ENCODE measurements around the gene OSBPL8.

Gene OSBPL8

DNA sequence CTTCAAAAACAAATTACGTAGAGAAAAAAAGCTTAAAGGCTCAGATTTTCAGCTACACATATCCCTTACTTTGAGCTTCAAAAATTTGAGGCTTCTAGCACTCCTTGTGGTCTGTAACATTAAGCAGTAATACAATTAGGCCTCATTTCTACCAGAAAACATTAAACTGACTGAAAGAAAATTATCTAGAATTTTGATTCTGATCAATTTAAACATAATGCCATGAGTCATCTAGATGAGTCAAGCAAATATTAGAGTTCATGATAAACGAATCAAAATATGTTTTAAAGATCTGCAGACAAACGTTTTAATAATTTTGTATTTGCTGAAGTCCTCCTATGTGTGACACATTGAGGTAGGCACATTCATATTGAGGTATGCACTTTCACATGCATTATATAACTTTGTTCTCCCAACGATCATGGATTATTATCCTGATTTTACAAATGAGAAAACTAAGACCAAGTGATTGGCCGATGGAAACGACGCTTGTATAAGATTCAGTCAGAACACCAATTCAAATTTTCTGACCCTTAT is 4.3 kb downstream of the OSBPL8 start:
- no peak for DNase-seq

GRCh38 chr12:76554405-76555230 is 5.0 kb downstream of the OSBPL8 start:
- no peak for DNase-seq

DNA sequence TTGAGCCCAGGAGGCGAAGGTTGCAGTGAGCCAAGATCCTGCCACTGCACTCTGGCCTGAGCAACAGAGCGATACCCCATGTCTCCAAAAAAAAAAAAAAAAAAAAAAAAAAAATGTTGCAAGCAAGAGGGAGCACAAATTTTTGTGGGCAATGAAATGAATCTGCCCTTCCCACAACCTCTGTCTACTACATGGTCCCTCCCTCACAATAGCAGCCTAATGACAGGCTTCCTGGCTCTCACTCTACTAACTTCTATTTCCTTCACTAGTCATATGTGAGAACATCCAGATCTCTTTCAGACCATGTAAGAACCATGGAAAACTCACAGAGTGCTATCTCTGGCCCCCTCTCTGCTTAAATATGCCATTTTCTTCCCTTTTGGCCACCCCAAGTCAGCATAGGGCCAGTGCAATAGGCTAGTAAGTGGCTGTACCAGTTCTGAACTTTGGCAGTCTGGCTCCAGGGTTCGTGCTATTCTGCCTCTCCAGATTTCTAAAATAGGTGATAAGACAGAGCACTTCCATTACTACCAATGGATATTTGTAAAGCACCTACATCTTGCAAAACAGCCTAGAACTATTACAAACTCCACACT is 7.1 kb downstream of the OSBPL8 start:
- DNase-seq: no peak

- DNase-seq: no peak
Measured at GRCh38 chr12:76551482-76551888, 8.1 kb downstream of the OSBPL8 start.

DNA sequence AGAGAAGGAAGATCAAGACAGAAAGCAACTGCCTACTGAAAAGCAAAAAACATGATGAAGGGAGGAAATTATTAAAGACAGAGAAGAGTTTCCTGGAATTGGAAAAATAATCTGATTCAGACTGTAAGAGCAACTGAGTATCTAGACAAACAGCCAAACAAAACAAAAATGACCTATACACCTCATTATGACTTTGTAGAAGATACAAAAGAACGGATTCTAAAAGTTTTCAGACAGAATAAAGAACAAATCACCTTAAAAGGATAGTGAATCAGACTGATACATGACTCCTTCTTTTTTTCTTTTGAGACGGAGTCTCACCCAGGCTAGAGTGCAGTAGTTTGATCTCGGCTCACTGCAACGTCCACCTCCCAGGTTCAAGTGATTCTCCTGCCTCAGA is 10.4 kb downstream of the OSBPL8 start:
- DNase-seq: no peak

DNA sequence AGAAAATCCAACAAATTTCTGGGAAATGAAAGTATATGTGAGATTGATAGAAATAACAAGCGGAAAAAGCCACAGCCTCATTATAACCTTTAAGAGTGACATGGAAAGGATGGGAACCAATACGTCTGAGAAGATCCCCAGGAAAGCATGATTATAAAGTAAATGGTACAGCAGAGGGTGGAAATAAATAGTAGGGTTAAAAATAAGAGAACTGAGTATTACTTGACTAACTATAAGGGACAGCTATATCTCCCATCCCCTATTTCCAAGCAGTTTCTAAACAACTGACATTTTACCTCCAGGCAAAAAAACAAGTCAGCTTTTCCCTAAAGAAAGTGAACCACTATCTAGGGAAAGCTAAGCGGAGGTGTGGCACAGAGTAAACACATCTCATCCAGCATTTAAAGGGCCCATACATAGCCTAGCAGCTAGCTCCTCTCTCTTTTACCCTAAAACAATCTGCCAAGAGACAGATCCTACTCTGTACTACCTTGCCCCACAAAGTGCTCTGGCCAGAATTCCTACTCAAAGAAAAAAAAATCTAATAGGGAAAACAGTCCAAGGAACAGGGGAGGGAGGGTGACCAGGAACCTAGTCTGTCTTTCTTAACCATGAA is 11.2 kb downstream of the OSBPL8 start:
- no peak for DNase-seq

DNA sequence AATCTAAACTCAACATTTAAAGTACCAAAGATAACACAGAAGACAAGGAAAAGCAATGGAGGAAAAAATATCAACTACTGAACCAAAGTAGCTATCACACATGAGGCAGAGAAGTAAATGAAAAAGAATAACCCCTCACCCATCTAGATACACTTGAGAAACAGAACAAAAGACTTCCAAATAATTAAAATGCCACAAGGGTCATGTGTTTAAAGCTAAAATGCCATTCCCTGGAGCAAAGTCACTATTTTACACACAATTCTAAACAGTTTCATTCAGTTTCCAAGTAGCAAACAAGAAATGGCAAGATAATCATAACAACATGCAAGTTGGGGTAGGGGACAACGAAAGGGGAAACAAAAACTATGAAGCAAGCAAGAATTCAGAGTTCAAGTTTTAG is 12.0 kb downstream of the OSBPL8 start:
- no peak for DNase-seq

DNA sequence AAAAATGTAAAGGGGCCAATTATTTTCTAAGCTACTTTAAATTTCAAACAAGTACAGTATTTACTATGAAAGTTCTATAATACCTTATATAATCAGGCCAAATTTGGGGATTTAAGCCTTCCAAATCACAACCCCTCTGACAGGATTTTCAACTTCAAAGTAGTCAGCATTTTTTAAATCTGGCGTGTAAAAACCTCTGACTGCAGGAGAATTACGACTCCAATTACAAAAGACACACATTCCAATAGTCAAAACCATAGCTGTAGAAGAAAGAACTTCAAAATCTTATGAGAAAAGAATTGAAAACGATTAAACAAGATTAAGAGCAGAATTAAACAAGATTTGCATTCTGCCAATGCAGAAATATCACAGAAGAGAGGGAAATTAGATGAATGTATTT is 12.7 kb downstream of the OSBPL8 start:
- DNase-seq: no peak

DNA sequence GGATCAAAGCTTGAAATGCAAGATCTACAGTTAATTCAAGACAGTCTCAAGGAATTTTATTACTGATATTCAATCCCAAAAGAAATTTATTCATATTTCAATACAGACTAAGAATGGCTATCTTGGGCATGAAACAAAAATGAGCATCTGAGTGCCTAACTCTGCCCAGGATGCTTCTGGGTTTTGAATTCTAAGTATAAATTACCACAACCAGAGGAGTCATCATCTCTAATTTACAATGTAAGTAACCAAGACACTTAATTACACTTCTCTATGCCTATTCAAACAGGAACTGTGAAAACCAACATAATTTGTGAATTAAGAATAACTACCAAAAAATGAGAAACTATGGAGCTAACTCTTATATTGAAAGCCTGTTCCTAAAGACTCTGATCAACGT is 14.1 kb downstream of the OSBPL8 start:
- no peak for DNase-seq

- no peak for DNase-seq
Measured at GRCh38 chr12:76544601-76545261, 14.8 kb downstream of the OSBPL8 start.

- DNase-seq: no peak
Measured at GRCh38 chr12:76543813-76544347, 15.7 kb downstream of the OSBPL8 start.

- no peak for DNase-seq
Measured at GRCh38 chr12:76542908-76543307, 16.7 kb downstream of the OSBPL8 start.

DNA sequence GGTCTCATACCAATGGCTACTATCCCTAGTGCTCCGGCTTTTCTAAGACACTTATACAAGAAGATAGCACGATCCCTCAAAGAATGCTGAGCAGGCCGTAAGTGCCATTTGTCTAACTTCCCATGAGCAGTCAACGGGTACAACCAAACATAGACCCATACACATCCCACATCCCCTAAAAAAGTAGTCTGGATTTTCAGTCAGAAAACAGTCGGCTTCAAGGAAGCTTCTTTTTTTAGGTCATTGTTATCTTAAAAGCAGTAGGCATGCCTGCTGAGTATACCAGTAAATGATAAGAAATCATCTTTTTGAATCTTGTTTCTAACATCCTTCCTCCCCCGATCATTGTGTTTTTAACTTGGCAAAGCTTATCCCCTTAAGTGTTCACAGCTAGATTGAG is 19.8 kb downstream of the OSBPL8 start:
- DNase-seq: no peak

- no peak for DNase-seq
Measured at GRCh38 chr12:76537923-76538322, 21.6 kb downstream of the OSBPL8 start.

DNA sequence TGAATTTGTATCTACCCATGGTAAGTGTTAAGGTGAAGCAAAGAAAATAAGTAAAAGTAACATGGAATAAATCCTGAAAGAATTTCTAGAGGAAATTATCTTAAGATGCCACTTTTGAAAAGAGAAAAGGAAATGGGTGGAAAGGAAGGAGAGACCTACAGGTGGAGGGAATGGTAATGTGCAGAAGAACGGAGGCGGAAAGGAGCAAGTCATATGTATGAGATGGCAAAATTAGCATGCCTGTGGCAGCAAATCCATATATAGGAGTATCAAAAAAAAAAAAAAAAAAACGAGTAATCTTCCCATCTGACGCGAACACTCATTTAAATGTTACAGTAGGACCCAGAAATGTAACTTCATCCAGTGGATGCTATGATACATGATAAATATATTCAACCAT is 23.0 kb downstream of the OSBPL8 start:
- no peak for DNase-seq

- no peak for DNase-seq
Measured at GRCh38 chr12:76535170-76535569, 24.4 kb downstream of the OSBPL8 start.

DNA sequence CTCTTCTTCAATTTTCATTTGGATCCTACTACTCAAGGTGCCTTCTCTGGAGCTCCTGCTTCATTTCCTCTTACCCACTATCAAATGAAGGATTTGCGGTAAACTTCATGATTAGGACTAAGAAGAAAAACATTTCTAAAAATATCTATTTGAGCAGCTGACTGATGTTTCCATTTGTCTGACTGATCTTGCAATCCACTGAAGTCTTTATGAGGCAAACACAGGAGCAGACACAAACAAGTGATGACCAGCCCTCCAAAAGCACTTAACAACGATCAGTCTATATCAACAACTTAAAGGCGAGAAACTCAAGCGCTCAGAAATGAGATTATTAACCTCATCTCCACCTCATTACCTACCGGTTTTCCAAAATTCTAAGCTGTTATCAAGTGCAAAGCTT is 26.2 kb downstream of the OSBPL8 start:
- DNase-seq: no peak

GRCh38 chr12:76532520-76532919 is 27.1 kb downstream of the OSBPL8 start:
- no peak for DNase-seq

GRCh38 chr12:76531056-76531455 is 28.5 kb downstream of the OSBPL8 start:
- DNase-seq: no peak

GRCh38 chr12:76530516-76530915 is 29.1 kb downstream of the OSBPL8 start:
- no peak for DNase-seq

- no peak for DNase-seq
Measured at GRCh38 chr12:76529226-76529918, 30.2 kb downstream of the OSBPL8 start.

DNA sequence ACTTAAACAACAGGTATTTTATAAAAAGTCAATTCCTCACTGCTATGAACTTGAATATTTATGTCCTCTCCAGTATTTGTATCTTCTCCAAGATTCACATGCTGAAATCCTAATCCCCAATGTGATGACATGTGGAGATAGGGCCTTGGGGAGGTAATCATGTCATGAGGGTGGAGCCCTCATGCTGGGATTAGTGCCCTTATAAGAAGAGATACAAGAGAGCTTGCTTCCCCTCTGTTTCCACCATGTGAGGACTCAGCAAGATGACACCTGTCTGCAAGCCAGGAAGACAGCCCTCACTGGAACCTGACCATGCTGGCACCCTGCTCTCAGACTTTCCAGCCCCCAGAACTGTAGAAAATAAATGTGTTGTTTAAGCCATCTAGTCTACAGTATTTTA is 36.2 kb downstream of the OSBPL8 start:
- no peak for DNase-seq

- no peak for DNase-seq
Measured at GRCh38 chr12:76520348-76520747, 39.2 kb downstream of the OSBPL8 start.
